Measurements from ENCODE around the gene DLX2.

DLX2 gene

GRCh38 chr2:172100080-172100934 lies 2.4 kb downstream of the DLX2 start:
- no peak for TF ChIP-seq CTCF (IDR thresholded peaks at IDR 0.05; ENCODE audit: insufficient read depth, low read length, poor library complexity, severe bottlenecking)
- DNase-seq (ENCODE audit: extremely low read depth, insufficient read length): no peak
- no peaks in the 10 kb centered on the region; the same call in none of the 2 replicates for H3K27me3 ChIP-seq (replicated peaks; ENCODE audit: control insufficient read depth, insufficient read depth, low read length)
- peak overlapping the region; percentile 34 for H3K4me3 ChIP-seq (replicated peaks; ENCODE audit: low read depth, low read length)
- no peaks in the 10 kb centered on the region for H3K36me3 ChIP-seq (ENCODE audit: control insufficient read depth, insufficient read depth, low read length)

- H3K4me3 ChIP-seq (replicated peaks; ENCODE audit: low read depth, low read length): no peak overlapping the region; the same call in none of the 2 replicates
- no peak for TF ChIP-seq CTCF (IDR thresholded peaks at IDR 0.05; ENCODE audit: insufficient read depth, low read length, poor library complexity, severe bottlenecking)
- DNase-seq (ENCODE audit: extremely low read depth, insufficient read length): no peak
- no peaks in the 10 kb centered on the region; the same call in none of the 2 replicates for H3K27me3 ChIP-seq (replicated peaks; ENCODE audit: control insufficient read depth, insufficient read depth, low read length)
- H3K36me3 ChIP-seq (ENCODE audit: control insufficient read depth, insufficient read depth, low read length): no peaks in the 10 kb centered on the region
Observed at GRCh38 chr2:172099472-172100079, 3.1 kb downstream of the DLX2 start.

- H3K4me3 ChIP-seq (replicated peaks; ENCODE audit: low read depth, low read length): peak overlapping the region; percentile 39
- no peak for TF ChIP-seq CTCF (IDR thresholded peaks at IDR 0.05; ENCODE audit: insufficient read depth, low read length, poor library complexity, severe bottlenecking)
- no peaks in the 10 kb centered on the region for H3K36me3 ChIP-seq (ENCODE audit: control insufficient read depth, insufficient read depth, low read length)
- peak; percentile 64 for DNase-seq (ENCODE audit: extremely low read depth, insufficient read length)
- no peaks in the 10 kb centered on the region; the same call in none of the 2 replicates for H3K27me3 ChIP-seq (replicated peaks; ENCODE audit: control insufficient read depth, insufficient read depth, low read length)
Observed at GRCh38 chr2:172098650-172099471, 3.8 kb downstream of the DLX2 start.

GRCh38 chr2:172098287-172098649 lies 4.4 kb downstream of the DLX2 start:
- H3K27me3 ChIP-seq (replicated peaks; ENCODE audit: control insufficient read depth, insufficient read depth, low read length): no peaks in the 10 kb centered on the region; the same call in none of the 2 replicates

More at GRCh38 chr2:172098287-172098649, 4.4 kb downstream of the DLX2 start:
- H3K4me3 ChIP-seq (replicated peaks; ENCODE audit: low read depth, low read length): no peak overlapping the region
- no peak for DNase-seq (ENCODE audit: extremely low read depth, insufficient read length)
- no peaks in the 10 kb centered on the region for H3K36me3 ChIP-seq (ENCODE audit: control insufficient read depth, insufficient read depth, low read length)
- no peak for TF ChIP-seq CTCF (IDR thresholded peaks at IDR 0.05; ENCODE audit: insufficient read depth, low read length, poor library complexity, severe bottlenecking)
